HCT116 (cell line): ENCODE measurements around the gene ARHGAP45. TPM values are rescaled to one million over a fixed set of nuclear protein-coding genes. Genes with fewer than 3 reads are reported as not detected.

Experiments
- ATAC-seq: fragments of 200-7000 bp; cut with Tn5 transposase; 2 replicates; pipeline ENCODE4 v1.9.1; 2020; ENCODE audit warnings: mild to moderate bottlenecking, moderate library complexity
- BruUV-seq: library from RNA; stranded (reverse); fragments of 400-500 nt; replicated peaks from 2 replicates; lab custom pipeline; 2021; lab: Mats Ljungman, UMichigan
- CTCF ChIA-PET: fragments of 300-600 bp; sonication (Branson Sonifier 250); formaldehyde crosslinking; loops from one replicate; lab custom pipeline; 2021; ENCODE audit warnings: antibody characterized with exemption; lab: Charles Lee
- POLR2A ChIA-PET: fragments of 300-600, 350-600 bp; sonication (Branson Sonifier 250); formaldehyde crosslinking; loops from one replicate; lab custom pipeline; 2021; ENCODE audit warnings: antibody characterized with exemption; lab: Charles Lee
- RAD21 ChIA-PET, 2 experiments: fragments of 300-600 bp; sonication (Branson Sonifier 250); formaldehyde crosslinking; loops; one replicate each; lab custom pipeline; 2023; ENCODE audit warnings: low total read pairs in 2 of 2; ENCODE audit not compliant: uncharacterized antibody in 2 of 2, unreplicated experiment in 2 of 2, low non-redundant PET in 1 of 2; lab: Charles Lee
- DNase-seq: peaks from one replicate; pipeline ENCODE4 v3.0.0-alpha.2; 2010; ENCODE audit warnings: low read depth, low spot score
- H2AFZ ChIP-seq: fragments of 200-600 bp; shearing (Covaris generic), sonication (generic); 2 replicates; pipeline ENCODE4 v1.6.1; 2017; ENCODE audit warnings: low read depth, mixed run types, mixed read lengths, antibody characterized with exemption, low read length; ENCODE audit not compliant: poor library complexity, severe bottlenecking
- H3K27ac ChIP-seq: 2 replicates; pipeline ENCODE4 v1.5.1; 2012; ENCODE audit warnings: low read depth, low read length
- H3K27me3 ChIP-seq: fragments of 200-600 bp; sonication (generic); 2 replicates; pipeline ENCODE4 v1.6.1; 2016; ENCODE audit warnings: mixed run types, low read length, mixed read lengths; ENCODE audit not compliant: insufficient read depth
- H3K36me3 ChIP-seq, 2 experiments: fragments of 200-500 bp in 1 of 2; fragments of 200-600 bp in 1 of 2; sonication (Bioruptor generic) in 1 of 2; sonication (generic) in 1 of 2; 2 replicates each; pipeline versions ENCODE4 v1.5.1 to v1.6.1; 2014 to 2016; ENCODE audit warnings: low read length in 2 of 2, inconsistent platforms in 1 of 2, mixed read lengths in 1 of 2, mixed run types in 1 of 2; ENCODE audit not compliant: insufficient read depth in 2 of 2, control insufficient read depth in 1 of 2
- H3K4me1 ChIP-seq, 2 experiments: fragments of 200-600 bp in 1 of 2; sonication (generic) in 1 of 2; 2 replicates each; pipeline versions ENCODE4 v1.5.1 to v1.6.1; 2012 to 2017; ENCODE audit warnings: low read length in 2 of 2, inconsistent platforms in 1 of 2, mild to moderate bottlenecking in 1 of 2, mixed read lengths in 1 of 2, mixed run types in 1 of 2, moderate library complexity in 1 of 2; ENCODE audit not compliant: insufficient read depth in 2 of 2, control insufficient read depth in 1 of 2
- H3K4me2 ChIP-seq: fragments of 200-600 bp; sonication (generic); 2 replicates; pipeline ENCODE4 v1.6.1; 2017; ENCODE audit warnings: mixed run types, low read length, mixed read lengths
- H3K4me3 ChIP-seq, 2 experiments: fragments of 200-600 bp in 1 of 2; sonication (generic) in 1 of 2; replicated peaks in 1 of 2; 2 replicates each; pipeline ENCODE4 v1.5.1; 2011 to 2016; ENCODE audit warnings: low read length in 2 of 2, control low read depth in 1 of 2, low read depth in 1 of 2, mild to moderate bottlenecking in 1 of 2, mixed read lengths in 1 of 2, mixed run types in 1 of 2
- H3K79me2 ChIP-seq: fragments of 200-600 bp; sonication (generic); 2 replicates; pipeline ENCODE4 v1.6.1; 2017; ENCODE audit warnings: mild to moderate bottlenecking, mixed run types, low read length, moderate library complexity, mixed read lengths; ENCODE audit not compliant: insufficient read depth
- H3K9ac ChIP-seq: fragments of 200-600 bp; sonication (generic); 2 replicates; pipeline ENCODE4 v1.6.1; 2016; ENCODE audit warnings: low read length, mixed read lengths
- H3K9me2 ChIP-seq: fragments of 200-600 bp; sonication (generic), shearing (Covaris generic); 2 replicates; pipeline ENCODE4 v1.6.1; 2017; ENCODE audit warnings: mixed run types, mild to moderate bottlenecking, moderate library complexity; ENCODE audit not compliant: insufficient read depth
- H3K9me3 ChIP-seq, 2 experiments: fragments of 200-500 bp in 1 of 2; fragments of 200-600 bp in 1 of 2; sonication (Bioruptor generic) in 1 of 2; sonication (generic) in 1 of 2; 2 replicates each; pipeline ENCODE4 v1.6.1; 2014 to 2017; ENCODE audit warnings: low read length in 2 of 2, mixed read lengths in 2 of 2, inconsistent platforms in 1 of 2, low read depth in 1 of 2, mild to moderate bottlenecking in 1 of 2, mixed run types in 1 of 2, moderate library complexity in 1 of 2; ENCODE audit not compliant: control insufficient read depth in 1 of 2, insufficient read depth in 1 of 2
- H4K20me1 ChIP-seq: fragments of 200-600 bp; sonication (generic), shearing (Covaris generic); 2 replicates; pipeline ENCODE4 v1.6.1; 2017; ENCODE audit warnings: mixed run types, mild to moderate bottlenecking, moderate library complexity; ENCODE audit not compliant: insufficient read depth
- CBX3 ChIP-seq: IDR thresholded peaks from 2 replicates; pipeline ENCODE4 v1.6.1; 2012; ENCODE audit warnings: low read depth
- CEBPB ChIP-seq: IDR thresholded peaks from 2 replicates; pipeline ENCODE4 v1.6.1; 2012; ENCODE audit warnings: low read depth
- EGR1 ChIP-seq: IDR thresholded peaks from 2 replicates; pipeline ENCODE4 v1.6.1; 2012; ENCODE audit warnings: low read depth
- JUND ChIP-seq: IDR thresholded peaks from 2 replicates; pipeline ENCODE4 v1.6.1; 2012
- MAX ChIP-seq: IDR thresholded peaks from 2 replicates; pipeline ENCODE4 v1.6.1; 2012
- POLR2A ChIP-seq: IDR thresholded peaks from 2 replicates; pipeline ENCODE4 v1.7.0; 2011; ENCODE audit warnings: borderline replicate concordance; ENCODE audit not compliant: insufficient read depth, insufficient read length; ENCODE audit errors: extremely low read depth
- POLR2AphosphoS5 ChIP-seq: IDR thresholded peaks from 2 replicates; pipeline ENCODE4 v1.6.1; 2011; ENCODE audit warnings: mild to moderate bottlenecking, low read depth, low read length, moderate library complexity
- RAD21 ChIP-seq: IDR thresholded peaks from 2 replicates; pipeline ENCODE4 v1.6.1; 2012; ENCODE audit warnings: low read depth, mild to moderate bottlenecking
- SIN3A ChIP-seq: IDR thresholded peaks from 2 replicates; pipeline ENCODE4 v1.6.1; 2012; ENCODE audit warnings: low read depth
- SRF ChIP-seq: IDR thresholded peaks from 2 replicates; pipeline ENCODE4 v1.6.1; 2012; ENCODE audit warnings: low read depth
- TCF7L2 ChIP-seq: IDR thresholded peaks from 2 replicates; pipeline ENCODE4 v1.7.0; 2011; ENCODE audit warnings: borderline replicate concordance, inconsistent platforms; ENCODE audit not compliant: insufficient read depth, insufficient read length; ENCODE audit errors: extremely low read depth
- YY1 ChIP-seq: IDR thresholded peaks from 2 replicates; pipeline ENCODE4 v1.6.1; 2011; ENCODE audit warnings: low read length, low read depth, moderate library complexity, mild to moderate bottlenecking; ENCODE audit not compliant: insufficient replicate concordance; ENCODE audit errors: extremely low read depth
- ZBTB33 ChIP-seq: IDR thresholded peaks from 2 replicates; pipeline ENCODE4 v1.6.1; 2011; ENCODE audit warnings: mild to moderate bottlenecking, low read length, moderate library complexity; ENCODE audit not compliant: insufficient replicate concordance; ENCODE audit errors: extremely low read depth
- ZFX ChIP-seq: fragments of 450-650 bp; IDR thresholded peaks from 2 replicates; pipeline ENCODE4 v1.6.1; 2017
- ZNF274 ChIP-seq: fragments of 200-500 bp; sonication (Bioruptor generic); IDR thresholded peaks from 2 replicates; pipeline ENCODE4 v1.6.1; 2014; ENCODE audit warnings: mild to moderate bottlenecking, low read depth, low read length, inconsistent platforms
- intact Hi-C: fragments of 100-400 bp; cut with micrococcal nuclease; formaldehyde crosslinking; loops from 2 replicates; pipeline ENCODE4 v1.10.0; 2022
- total RNA-seq: library from RNA; stranded (reverse); gene quantifications from one replicate; pipeline ENCODE4 v1.2.1, GENCODE V29; 2021; ENCODE audit not compliant: unreplicated experiment
- TF ChIP-seq, protein P1 (sequence below): IDR thresholded peaks from 2 replicates; pipeline ENCODE4 v1.6.1; 2012; ENCODE audit warnings: low read depth

The ARHGAP45 gene
- total RNA-seq, 1 experiment from 2014 or later, result 30.4 TPM

GRCh38 chr19:1070931-1071791 is 4.2 kb downstream of the ARHGAP45 start (continued):
- no peak for TF ChIP-seq POLR2AphosphoS5

GRCh38 chr19:1072371-1073015 is 5.5 kb downstream of the ARHGAP45 start:
- Histone ChIP-seq H3K36me3 (peaks cover 0 to 10% of the 10 kb centered on the region in 2 experiments; a peak in 1 of 4 replicates), H2AFZ (no peak overlapping the region), H3K9me2 (no peaks in the 10 kb centered on the region), H3K4me3 (no peak overlapping the region), H3K27me3 (no peaks in the 10 kb centered on the region), H3K4me2 (no peak overlapping the region), H3K9ac (no peak overlapping the region), H3K79me2 (peaks cover 14% of the 10 kb centered on the region; the same call in 1 of the 2 replicates), H3K27ac (no peak overlapping the region), H3K9me3 (no peaks in the 10 kb centered on the region), H4K20me1 (no peaks in the 10 kb centered on the region), H3K4me1 (peaks cover 7 to 38% of the 10 kb centered on the region in 2 experiments)
- TF ChIP-seq YY1, result no peak
- no peak for TF ChIP-seq SIN3A
- no peak for TF ChIP-seq POLR2AphosphoS5
- no peak for TF ChIP-seq ZNF274
- TF ChIP-seq SRF, result no peak
- TF ChIP-seq TCF7L2, result no peak
- TF ChIP-seq ZFX, result no peak
- TF ChIP-seq CEBPB, result no peak
- TF ChIP-seq MAX, result no peak
- no peak for TF ChIP-seq CBX3
- TF ChIP-seq RAD21, result no peak
- no peak for TF ChIP-seq EGR1
- TF ChIP-seq, protein P1, sequence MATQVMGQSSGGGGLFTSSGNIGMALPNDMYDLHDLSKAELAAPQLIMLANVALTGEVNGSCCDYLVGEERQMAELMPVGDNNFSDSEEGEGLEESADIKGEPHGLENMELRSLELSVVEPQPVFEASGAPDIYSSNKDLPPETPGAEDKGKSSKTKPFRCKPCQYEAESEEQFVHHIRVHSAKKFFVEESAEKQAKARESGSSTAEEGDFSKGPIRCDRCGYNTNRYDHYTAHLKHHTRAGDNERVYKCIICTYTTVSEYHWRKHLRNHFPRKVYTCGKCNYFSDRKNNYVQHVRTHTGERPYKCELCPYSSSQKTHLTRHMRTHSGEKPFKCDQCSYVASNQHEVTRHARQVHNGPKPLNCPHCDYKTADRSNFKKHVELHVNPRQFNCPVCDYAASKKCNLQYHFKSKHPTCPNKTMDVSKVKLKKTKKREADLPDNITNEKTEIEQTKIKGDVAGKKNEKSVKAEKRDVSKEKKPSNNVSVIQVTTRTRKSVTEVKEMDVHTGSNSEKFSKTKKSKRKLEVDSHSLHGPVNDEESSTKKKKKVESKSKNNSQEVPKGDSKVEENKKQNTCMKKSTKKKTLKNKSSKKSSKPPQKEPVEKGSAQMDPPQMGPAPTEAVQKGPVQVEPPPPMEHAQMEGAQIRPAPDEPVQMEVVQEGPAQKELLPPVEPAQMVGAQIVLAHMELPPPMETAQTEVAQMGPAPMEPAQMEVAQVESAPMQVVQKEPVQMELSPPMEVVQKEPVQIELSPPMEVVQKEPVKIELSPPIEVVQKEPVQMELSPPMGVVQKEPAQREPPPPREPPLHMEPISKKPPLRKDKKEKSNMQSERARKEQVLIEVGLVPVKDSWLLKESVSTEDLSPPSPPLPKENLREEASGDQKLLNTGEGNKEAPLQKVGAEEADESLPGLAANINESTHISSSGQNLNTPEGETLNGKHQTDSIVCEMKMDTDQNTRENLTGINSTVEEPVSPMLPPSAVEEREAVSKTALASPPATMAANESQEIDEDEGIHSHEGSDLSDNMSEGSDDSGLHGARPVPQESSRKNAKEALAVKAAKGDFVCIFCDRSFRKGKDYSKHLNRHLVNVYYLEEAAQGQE, result no peak
- no peak for TF ChIP-seq JUND
- TF ChIP-seq POLR2A, result no peak
- no peak for TF ChIP-seq ZBTB33
- ChIA-PET CTCF (no interaction called here), POLR2A (no interaction called here), RAD21 (interaction anchor here in 1 of 2 experiments (0.6 kb wide), 1 partner anchor 9 kb away, joined by 3 read pairs; no protein-coding TSS in a partner anchor)
- ATAC-seq (no peak), DNase-seq (no peak)
- no TSS peak for BruUV-seq
- intact Hi-C loops, result no loop called here
